HepG2 (cell line): ENCODE measurements around the gene ZNF148. TPM values are rescaled to one million over a fixed set of nuclear protein-coding genes. Genes with fewer than 3 reads are reported as not detected.

Experiments
- ATF1 ChIP-seq: IDR thresholded peaks from 2 replicates; pipeline ENCODE4 v1.6.1; 2016; ENCODE audit warnings: mild to moderate bottlenecking, control low read depth
- MED13 ChIP-seq: sonication (generic); formaldehyde crosslinking; IDR thresholded peaks from 2 replicates; pipeline ENCODE4 v1.5.0; 2020; ENCODE audit warnings: missing genetic modification reagents
- ZEB1 ChIP-seq: IDR thresholded peaks from 2 replicates; pipeline ENCODE4 v1.6.1; 2012; ENCODE audit warnings: mild to moderate bottlenecking, low read depth, inconsistent platforms; ENCODE audit not compliant: insufficient replicate concordance
- ZFP36 ChIP-seq: fragments of 150-350 bp; IDR thresholded peaks from 2 replicates; pipeline ENCODE4 v1.6.1; 2018; ENCODE audit warnings: borderline replicate concordance, low read length, low read depth; ENCODE audit not compliant: partially characterized antibody
- ZNF552 ChIP-seq: sonication (generic); formaldehyde crosslinking; IDR thresholded peaks from 2 replicates; pipeline ENCODE4 v1.9.0; 2022; ENCODE audit warnings: missing genetic modification reagents, mild to moderate bottlenecking, borderline replicate concordance
- polyA plus RNA-seq, 8 experiments: library from polyadenylated mRNA; depleted of rRNA in 3 of 8; stranded (reverse) in 7 of 8; unstranded in 1 of 8; fragments of >200 nt; fragmentation: Illumina TruSeq in 4 of 8; extraction: Trizol in 4 of 8; gene quantifications; 2 replicates each; pipeline versions ENCODE4 v1.2.1 to v1.2.3, GENCODE V29; 2011 to 2016; ENCODE audit warnings: low read depth in 4 of 8, missing spikeins in 1 of 8, mixed read lengths in 1 of 8; ENCODE audit not compliant: insufficient read depth in 1 of 8
- total RNA-seq, 5 experiments: library from RNA; depleted of rRNA; stranded (reverse); fragments of >200 nt; fragmentation: Illumina TruSeq; extraction: Trizol; gene quantifications; 2 replicates each; pipeline ENCODE4 v1.2.3, GENCODE V29; 2016; ENCODE audit warnings: low read depth in 1 of 5
- TF ChIP-seq, protein P1 (sequence below): sonication (generic); formaldehyde crosslinking; IDR thresholded peaks from 2 replicates; pipeline ENCODE4 v1.4.0; 2020; ENCODE audit warnings: missing genetic modification reagents
- TF ChIP-seq, protein P2 (sequence below): sonication (generic); formaldehyde crosslinking; IDR thresholded peaks from 2 replicates; pipeline ENCODE4 v1.4.0; 2020; ENCODE audit warnings: mild to moderate bottlenecking, missing genetic modification reagents
- TF ChIP-seq, protein P3 (sequence below): sonication (generic); formaldehyde crosslinking; conservative IDR thresholded peaks from 2 replicates; pipeline ENCODE4 v1.4.0; 2020; ENCODE audit warnings: missing genetic modification reagents
- TF ChIP-seq, protein P4 (sequence below): sonication (generic); formaldehyde crosslinking; IDR thresholded peaks from 2 replicates; pipeline ENCODE4 v1.4.0; 2020; ENCODE audit warnings: missing genetic modification reagents, mild to moderate bottlenecking, borderline replicate concordance
- TF ChIP-seq, protein P5 (sequence below): sonication (generic); formaldehyde crosslinking; IDR thresholded peaks from 2 replicates; pipeline ENCODE4 v1.4.0; 2020; ENCODE audit warnings: missing genetic modification reagents, mild to moderate bottlenecking, borderline replicate concordance
- TF ChIP-seq, protein P6 (sequence below): IDR thresholded peaks from 2 replicates; pipeline ENCODE4 v1.6.1; 2012; ENCODE audit warnings: inconsistent platforms

ZNF148 gene
- total and polyA plus RNA-seq, 2 of the 13 experiments (the other 11 are each of a cell fraction or from before 2014, with no cell fraction given) = 10.6 to 36.1 TPM

DNA sequence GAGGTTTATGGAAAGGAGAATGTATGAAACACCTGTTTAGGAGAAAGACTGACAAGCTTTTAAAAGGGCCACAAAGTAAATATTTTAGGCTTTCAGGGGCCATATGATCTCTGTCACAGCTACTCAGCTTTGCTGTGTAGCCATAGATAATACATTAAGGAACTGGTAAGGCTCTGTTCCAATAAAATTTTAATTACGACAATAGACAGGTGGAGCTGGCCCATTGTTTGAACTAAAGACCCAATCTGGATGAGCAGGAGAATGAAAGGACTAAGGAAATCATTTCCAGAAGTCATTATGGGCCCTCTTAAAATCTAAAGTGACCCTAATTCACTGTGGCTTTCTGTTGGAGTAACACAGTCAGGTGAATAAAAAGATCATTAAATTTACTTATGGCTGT, 114.1 kb downstream of the ZNF148 start (continued):
- TF ChIP-seq, protein P1, sequence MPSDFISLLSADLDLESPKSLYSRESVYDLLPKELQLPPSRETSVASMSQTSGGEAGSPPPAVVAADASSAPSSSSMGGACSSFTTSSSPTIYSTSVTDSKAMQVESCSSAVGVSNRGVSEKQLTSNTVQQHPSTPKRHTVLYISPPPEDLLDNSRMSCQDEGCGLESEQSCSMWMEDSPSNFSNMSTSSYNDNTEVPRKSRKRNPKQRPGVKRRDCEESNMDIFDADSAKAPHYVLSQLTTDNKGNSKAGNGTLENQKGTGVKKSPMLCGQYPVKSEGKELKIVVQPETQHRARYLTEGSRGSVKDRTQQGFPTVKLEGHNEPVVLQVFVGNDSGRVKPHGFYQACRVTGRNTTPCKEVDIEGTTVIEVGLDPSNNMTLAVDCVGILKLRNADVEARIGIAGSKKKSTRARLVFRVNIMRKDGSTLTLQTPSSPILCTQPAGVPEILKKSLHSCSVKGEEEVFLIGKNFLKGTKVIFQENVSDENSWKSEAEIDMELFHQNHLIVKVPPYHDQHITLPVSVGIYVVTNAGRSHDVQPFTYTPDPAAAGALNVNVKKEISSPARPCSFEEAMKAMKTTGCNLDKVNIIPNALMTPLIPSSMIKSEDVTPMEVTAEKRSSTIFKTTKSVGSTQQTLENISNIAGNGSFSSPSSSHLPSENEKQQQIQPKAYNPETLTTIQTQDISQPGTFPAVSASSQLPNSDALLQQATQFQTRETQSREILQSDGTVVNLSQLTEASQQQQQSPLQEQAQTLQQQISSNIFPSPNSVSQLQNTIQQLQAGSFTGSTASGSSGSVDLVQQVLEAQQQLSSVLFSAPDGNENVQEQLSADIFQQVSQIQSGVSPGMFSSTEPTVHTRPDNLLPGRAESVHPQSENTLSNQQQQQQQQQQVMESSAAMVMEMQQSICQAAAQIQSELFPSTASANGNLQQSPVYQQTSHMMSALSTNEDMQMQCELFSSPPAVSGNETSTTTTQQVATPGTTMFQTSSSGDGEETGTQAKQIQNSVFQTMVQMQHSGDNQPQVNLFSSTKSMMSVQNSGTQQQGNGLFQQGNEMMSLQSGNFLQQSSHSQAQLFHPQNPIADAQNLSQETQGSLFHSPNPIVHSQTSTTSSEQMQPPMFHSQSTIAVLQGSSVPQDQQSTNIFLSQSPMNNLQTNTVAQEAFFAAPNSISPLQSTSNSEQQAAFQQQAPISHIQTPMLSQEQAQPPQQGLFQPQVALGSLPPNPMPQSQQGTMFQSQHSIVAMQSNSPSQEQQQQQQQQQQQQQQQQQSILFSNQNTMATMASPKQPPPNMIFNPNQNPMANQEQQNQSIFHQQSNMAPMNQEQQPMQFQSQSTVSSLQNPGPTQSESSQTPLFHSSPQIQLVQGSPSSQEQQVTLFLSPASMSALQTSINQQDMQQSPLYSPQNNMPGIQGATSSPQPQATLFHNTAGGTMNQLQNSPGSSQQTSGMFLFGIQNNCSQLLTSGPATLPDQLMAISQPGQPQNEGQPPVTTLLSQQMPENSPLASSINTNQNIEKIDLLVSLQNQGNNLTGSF (CRISPR knock-in tag) = no peak
- no peak for TF ChIP-seq ZEB1
- TF ChIP-seq, protein P2, sequence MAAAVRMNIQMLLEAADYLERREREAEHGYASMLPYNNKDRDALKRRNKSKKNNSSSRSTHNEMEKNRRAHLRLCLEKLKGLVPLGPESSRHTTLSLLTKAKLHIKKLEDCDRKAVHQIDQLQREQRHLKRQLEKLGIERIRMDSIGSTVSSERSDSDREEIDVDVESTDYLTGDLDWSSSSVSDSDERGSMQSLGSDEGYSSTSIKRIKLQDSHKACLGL = no peak
- TF ChIP-seq ATF1 (CRISPR knock-in tag) = no peak
- TF ChIP-seq, protein P3, sequence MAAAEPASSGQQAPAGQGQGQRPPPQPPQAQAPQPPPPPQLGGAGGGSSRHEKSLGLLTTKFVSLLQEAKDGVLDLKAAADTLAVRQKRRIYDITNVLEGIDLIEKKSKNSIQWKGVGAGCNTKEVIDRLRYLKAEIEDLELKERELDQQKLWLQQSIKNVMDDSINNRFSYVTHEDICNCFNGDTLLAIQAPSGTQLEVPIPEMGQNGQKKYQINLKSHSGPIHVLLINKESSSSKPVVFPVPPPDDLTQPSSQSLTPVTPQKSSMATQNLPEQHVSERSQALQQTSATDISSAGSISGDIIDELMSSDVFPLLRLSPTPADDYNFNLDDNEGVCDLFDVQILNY = no peak
- TF ChIP-seq, protein P4, sequence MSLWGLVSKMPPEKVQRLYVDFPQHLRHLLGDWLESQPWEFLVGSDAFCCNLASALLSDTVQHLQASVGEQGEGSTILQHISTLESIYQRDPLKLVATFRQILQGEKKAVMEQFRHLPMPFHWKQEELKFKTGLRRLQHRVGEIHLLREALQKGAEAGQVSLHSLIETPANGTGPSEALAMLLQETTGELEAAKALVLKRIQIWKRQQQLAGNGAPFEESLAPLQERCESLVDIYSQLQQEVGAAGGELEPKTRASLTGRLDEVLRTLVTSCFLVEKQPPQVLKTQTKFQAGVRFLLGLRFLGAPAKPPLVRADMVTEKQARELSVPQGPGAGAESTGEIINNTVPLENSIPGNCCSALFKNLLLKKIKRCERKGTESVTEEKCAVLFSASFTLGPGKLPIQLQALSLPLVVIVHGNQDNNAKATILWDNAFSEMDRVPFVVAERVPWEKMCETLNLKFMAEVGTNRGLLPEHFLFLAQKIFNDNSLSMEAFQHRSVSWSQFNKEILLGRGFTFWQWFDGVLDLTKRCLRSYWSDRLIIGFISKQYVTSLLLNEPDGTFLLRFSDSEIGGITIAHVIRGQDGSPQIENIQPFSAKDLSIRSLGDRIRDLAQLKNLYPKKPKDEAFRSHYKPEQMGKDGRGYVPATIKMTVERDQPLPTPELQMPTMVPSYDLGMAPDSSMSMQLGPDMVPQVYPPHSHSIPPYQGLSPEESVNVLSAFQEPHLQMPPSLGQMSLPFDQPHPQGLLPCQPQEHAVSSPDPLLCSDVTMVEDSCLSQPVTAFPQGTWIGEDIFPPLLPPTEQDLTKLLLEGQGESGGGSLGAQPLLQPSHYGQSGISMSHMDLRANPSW (CRISPR knock-in tag) = no peak
- TF ChIP-seq, protein P5, sequence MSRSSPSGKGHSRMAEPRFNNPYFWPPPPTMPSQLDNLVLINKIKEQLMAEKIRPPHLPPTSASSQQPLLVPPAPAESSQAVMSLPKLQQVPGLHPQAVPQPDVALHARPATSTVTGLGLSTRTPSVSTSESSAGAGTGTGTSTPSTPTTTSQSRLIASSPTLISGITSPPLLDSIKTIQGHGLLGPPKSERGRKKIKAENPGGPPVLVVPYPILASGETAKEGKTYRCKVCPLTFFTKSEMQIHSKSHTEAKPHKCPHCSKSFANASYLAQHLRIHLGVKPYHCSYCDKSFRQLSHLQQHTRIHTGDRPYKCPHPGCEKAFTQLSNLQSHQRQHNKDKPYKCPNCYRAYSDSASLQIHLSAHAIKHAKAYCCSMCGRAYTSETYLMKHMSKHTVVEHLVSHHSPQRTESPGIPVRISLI (CRISPR knock-in tag) = no peak
- no peak for TF ChIP-seq ZFP36
- TF ChIP-seq, protein P6, sequence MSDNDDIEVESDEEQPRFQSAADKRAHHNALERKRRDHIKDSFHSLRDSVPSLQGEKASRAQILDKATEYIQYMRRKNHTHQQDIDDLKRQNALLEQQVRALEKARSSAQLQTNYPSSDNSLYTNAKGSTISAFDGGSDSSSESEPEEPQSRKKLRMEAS = no peak
- TF ChIP-seq MED13 (CRISPR knock-in tag) = no peak
- TF ChIP-seq ZNF552 (CRISPR knock-in tag) = no peak
